Activated CD8-positive, alpha-beta memory T cell treated with anti-CD3 and anti-CD28 coated beads for 36 hours (primary cell): ENCODE measurements around the gene TOMM34. TPM values are rescaled to one million over a fixed set of nuclear protein-coding genes. Genes with fewer than 3 reads are reported as not detected.

ENCODE experiments used
- CTCF ChIA-PET: fragments of 350-600 bp; sonication (Branson Sonifier 250); formaldehyde crosslinking; loops from one replicate; lab custom pipeline; 2021; ENCODE audit warnings: antibody characterized with exemption; lab: Charles Lee
- POLR2A ChIA-PET: fragments of 350-600 bp; sonication (Branson Sonifier 250); formaldehyde crosslinking; loops from one replicate; lab custom pipeline; 2021; ENCODE audit warnings: antibody characterized with exemption; lab: Charles Lee
- total RNA-seq, 2 experiments: library from RNA; stranded (reverse); gene quantifications; one replicate each; pipeline ENCODE4 v1.2.3, GENCODE V29; 2021

TOMM34 gene
- total RNA-seq, 2 experiments from 2014 or later, result 86.8 to 87.6 TPM

GRCh38 chr20:44946271-44946852 lies 13.8 kb downstream of the TOMM34 start:
- POLR2A ChIA-PET, result no interaction called here
- CTCF ChIA-PET, result no interaction called here

- POLR2A ChIA-PET, result no interaction called here
- CTCF ChIA-PET, result no interaction called here
These were observed 14.9 kb downstream of the TOMM34 start for GRCh38 chr20:44945261-44945660.

GRCh38 chr20:44943828-44944227 lies 16.4 kb downstream of the TOMM34 start:
- ChIA-PET CTCF (no interaction called here), POLR2A (no interaction called here)

GRCh38 chr20:44942264-44942973 lies 17.8 kb downstream of the TOMM34 start:
- POLR2A ChIA-PET, result interaction anchor here (1.2 to 1.5 kb wide), 2 partner anchors 18 to 33 kb away, joined by 4 to 7 read pairs; partner anchors contain the start of genes PABPC1L and TOMM34
- CTCF ChIA-PET, result no interaction called here

- ChIA-PET CTCF (interaction anchor here (0.6 to 0.8 kb wide), 2 partner anchors 85 to 113 kb away, joined by 3 to 6 read pairs; no protein-coding TSS in a partner anchor), POLR2A (interaction anchor here (0.6 to 1.5 kb wide), 4 partner anchors 11 to 1184 kb away, joined by 4 to 7 read pairs (median 4); partner anchors contain the start of genes PABPC1L and TOMM34)
These were observed 19.0 kb downstream of the TOMM34 start for GRCh38 chr20:44941120-44941691.

- ChIA-PET CTCF (no interaction called here), POLR2A (interaction anchor here (0.8 kb wide), 1 partner anchor 13 kb away, joined by 3 read pairs; no protein-coding TSS in a partner anchor)
These were observed 21.6 kb downstream of the TOMM34 start for GRCh38 chr20:44938637-44939036.

GRCh38 chr20:44936510-44936909 lies 23.7 kb downstream of the TOMM34 start:
- ChIA-PET POLR2A (no interaction called here), CTCF (no interaction called here)

- CTCF ChIA-PET, result no interaction called here
- POLR2A ChIA-PET, result interaction anchor here (0.6 kb wide), 1 partner anchor 23 kb away, joined by 3 read pairs; no protein-coding TSS in a partner anchor
These were observed 27.3 kb downstream of the TOMM34 start for GRCh38 chr20:44932916-44933315.

GRCh38 chr20:44931911-44932310 lies 28.3 kb downstream of the TOMM34 start:
- ChIA-PET CTCF (no interaction called here), POLR2A (interaction anchor here (0.5 kb wide), 1 partner anchor 22 kb away, joined by 3 read pairs; the partner anchor contains the start of gene PABPC1L)

GRCh38 chr20:44930517-44931168 lies 29.6 kb downstream of the TOMM34 start:
- ChIA-PET POLR2A (no interaction called here), CTCF (no interaction called here)

GRCh38 chr20:44928595-44928994 lies 31.6 kb downstream of the TOMM34 start:
- CTCF ChIA-PET, result no interaction called here

GRCh38 chr20:44924541-44924940 lies 35.7 kb downstream of the TOMM34 start:
- POLR2A ChIA-PET, result no interaction called here
- CTCF ChIA-PET, result interaction anchor here (0.7 kb wide), 1 partner anchor 269 kb away, joined by 3 read pairs; no protein-coding TSS in a partner anchor

More at GRCh38 chr20:44928595-44928994, 31.6 kb downstream of the TOMM34 start:
- POLR2A ChIA-PET, result no interaction called here

- POLR2A ChIA-PET, result no interaction called here
- CTCF ChIA-PET, result no interaction called here
These were observed 38.8 kb downstream of the TOMM34 start for GRCh38 chr20:44921447-44921846.

- ChIA-PET CTCF (interaction anchor here (2.4 kb wide), 1 partner anchor 11 kb away, joined by 9 read pairs; no protein-coding TSS in a partner anchor), POLR2A (no interaction called here)
These were observed 41.4 kb downstream of the TOMM34 start for GRCh38 chr20:44918761-44919160.

- ChIA-PET CTCF (interaction anchor here (2.4 kb wide), 1 partner anchor 11 kb away, joined by 9 read pairs; no protein-coding TSS in a partner anchor), POLR2A (no interaction called here)
These were observed 41.9 kb downstream of the TOMM34 start for GRCh38 chr20:44918342-44918741.

- CTCF ChIA-PET, result interaction anchor here (2.4 kb wide), 1 partner anchor 10 kb away, joined by 9 read pairs; no protein-coding TSS in a partner anchor
- POLR2A ChIA-PET, result no interaction called here
These were observed 42.8 kb downstream of the TOMM34 start for GRCh38 chr20:44917399-44917798.

- ChIA-PET POLR2A (no interaction called here), CTCF (interaction anchor here (2.4 kb wide), 1 partner anchor 9 kb away, joined by 9 read pairs; no protein-coding TSS in a partner anchor)
These were observed 43.6 kb downstream of the TOMM34 start for GRCh38 chr20:44916586-44916985.

- ChIA-PET POLR2A (no interaction called here), CTCF (interaction anchor here (0.7 kb wide), 1 partner anchor 57 kb away, joined by 3 read pairs; no protein-coding TSS in a partner anchor)
These were observed 45.3 kb downstream of the TOMM34 start for GRCh38 chr20:44914924-44915323.

GRCh38 chr20:44912189-44912588 lies 48.0 kb downstream of the TOMM34 start:
- POLR2A ChIA-PET, result no interaction called here
- CTCF ChIA-PET, result interaction anchor here (0.6 kb wide), 1 partner anchor 45 kb away, joined by 3 read pairs; no protein-coding TSS in a partner anchor
